Tibial nerve (tissue), 3 donors: ENCODE data around the gene ZNF385B.

Experiments used
- CTCF ChIP-seq, 5 experiments: fragments of 200-600 bp in 3 of 5; fragments of 450-650 bp in 2 of 5; sonication (generic) in 3 of 5; IDR thresholded peaks; one replicate each; pipeline ENCODE4 v1.5.1; 2016 to 2019; ENCODE audit warnings: antibody characterized with exemption in 5 of 5, mild to moderate bottlenecking in 3 of 5, moderate library complexity in 2 of 5
- POLR2A ChIP-seq, 2 donors: fragments of 450-650 bp; IDR thresholded peaks; one replicate each; pipeline ENCODE4 v1.6.1; 2017; ENCODE audit warnings: antibody characterized with exemption in 2 of 2, mild to moderate bottlenecking in 2 of 2, moderate library complexity in 2 of 2

- TF ChIP-seq CTCF (IDR thresholded peaks at IDR 0.05): no peak
- no peak for TF ChIP-seq POLR2A (IDR thresholded peaks at IDR 0.05)
These were observed 422.8 kb downstream of the ZNF385B start for GRCh38 chr2:179438654-179439053.
